Panc1 (cell line): ENCODE measurements around the gene CROCC2. TPM values are rescaled to one million over a fixed set of nuclear protein-coding genes. Genes with fewer than 3 reads are reported as not detected.

Experiments used
- ATAC-seq: fragments of 200-7000 bp; cut with Tn5 transposase; 2 replicates; pipeline ENCODE4 v1.9.1; 2020; ENCODE audit warnings: mild to moderate bottlenecking, moderate library complexity
- BruUV-seq: library from RNA; stranded (reverse); fragments of 400-500 nt; replicated peaks from 2 replicates; lab custom pipeline; 2021; lab: Mats Ljungman, UMichigan
- CTCF ChIA-PET: fragments of 300-600 bp; sonication (Branson Sonifier 250); formaldehyde crosslinking; loops from one replicate; lab custom pipeline; 2022; ENCODE audit warnings: antibody characterized with exemption; lab: Charles Lee
- POLR2A ChIA-PET: fragments of 300-600 bp; sonication (Branson Sonifier 250); formaldehyde crosslinking; loops from one replicate; lab custom pipeline; 2022; ENCODE audit warnings: antibody characterized with exemption; lab: Charles Lee
- DNase-seq: peaks from one replicate; pipeline ENCODE4 v3.0.0-alpha.2; 2010; ENCODE audit warnings: low read depth, low spot score
- H3K27ac ChIP-seq: 2 replicates; pipeline ENCODE4 v1.5.1; 2011; ENCODE audit warnings: mild to moderate bottlenecking, low read length, inconsistent platforms
- H3K27me3 ChIP-seq: fragments of 200-500 bp; sonication (Bioruptor generic); 2 replicates; pipeline ENCODE4 v1.6.0; 2014; ENCODE audit warnings: low read length, inconsistent platforms; ENCODE audit not compliant: control insufficient read depth, insufficient read depth
- H3K36me3 ChIP-seq: fragments of 200-500 bp; sonication (Bioruptor generic); 2 replicates; pipeline ENCODE4 v1.5.1; 2014; ENCODE audit warnings: inconsistent platforms, mild to moderate bottlenecking, low read length, moderate library complexity; ENCODE audit not compliant: control insufficient read depth, insufficient read depth
- H3K4me1 ChIP-seq: 2 replicates; pipeline ENCODE4 v1.5.1; 2011; ENCODE audit warnings: inconsistent platforms, mild to moderate bottlenecking, low read length, moderate library complexity; ENCODE audit not compliant: control insufficient read depth, insufficient read depth
- H3K4me3 ChIP-seq, 2 experiments: 2 replicates each; pipeline ENCODE4 v1.5.1; 2011 to 2012; ENCODE audit warnings: low read depth in 2 of 2, low read length in 2 of 2, mild to moderate bottlenecking in 2 of 2, inconsistent platforms in 1 of 2, moderate library complexity in 1 of 2
- H3K9me3 ChIP-seq: fragments of 200-500 bp; sonication (Bioruptor generic); 2 replicates; pipeline ENCODE4 v1.5.1; 2014; ENCODE audit warnings: low read depth, mild to moderate bottlenecking, inconsistent platforms, low read length, moderate library complexity; ENCODE audit not compliant: control insufficient read depth, insufficient read depth
- POLR2AphosphoS5 ChIP-seq: IDR thresholded peaks from 2 replicates; pipeline ENCODE4 v1.6.1; 2012; ENCODE audit warnings: mild to moderate bottlenecking, low read depth, low read length, moderate library complexity
- SIN3A ChIP-seq: IDR thresholded peaks from 2 replicates; pipeline ENCODE4 v1.6.1; 2012; ENCODE audit warnings: low read depth, mild to moderate bottlenecking, low read length, moderate library complexity, borderline replicate concordance; ENCODE audit not compliant: insufficient read depth
- TCF7L2 ChIP-seq: IDR thresholded peaks from 2 replicates; pipeline ENCODE4 v1.6.1; 2011; ENCODE audit warnings: mild to moderate bottlenecking, low read depth, low read length, inconsistent platforms
- in situ Hi-C: cut with HindIII; loops from 2 replicates; pipeline ENCODE4 v1.10.0; 2016; ENCODE audit warnings: low sequenced_read_pairs, low pct_unique_long_range_greater_than_20kb
- intact Hi-C: fragments of 100-400 bp; cut with micrococcal nuclease; formaldehyde crosslinking; loops from one replicate; pipeline ENCODE4 v1.10.0; 2022; ENCODE audit not compliant: unreplicated experiment
- total RNA-seq: library from RNA; stranded (reverse); gene quantifications from one replicate; pipeline ENCODE4 v1.2.1, GENCODE V29; 2021; ENCODE audit not compliant: unreplicated experiment
- TF ChIP-seq, protein P1 (sequence below): fragments of 450-650 bp; IDR thresholded peaks from 2 replicates; pipeline ENCODE4 v1.5.1; 2017; ENCODE audit warnings: mild to moderate bottlenecking
- TF ChIP-seq, protein P2 (sequence below), 2 experiments: IDR thresholded peaks; 2 replicates each; pipeline ENCODE4 v1.6.1; 2011 to 2012; ENCODE audit warnings: low read depth in 2 of 2, control low read depth in 1 of 2, low read length in 1 of 2, mild to moderate bottlenecking in 1 of 2, moderate library complexity in 1 of 2; ENCODE audit not compliant: insufficient read depth in 1 of 2

CROCC2 gene
- total RNA-seq, 1 experiment from 2014 or later, result 0.23 TPM

- ChIA-PET POLR2A (no interaction called here), CTCF (no interaction called here)
- DNase-seq, result no peak
Measured at GRCh38 chr2:240895656-240896388, 10.3 kb upstream of the CROCC2 start, which contains the start of gene MAB21L4. MAB21L4 (minus strand) TSS chr2:240896156; CDS start chr2:240895997, 159 bp downstream.

DNA sequence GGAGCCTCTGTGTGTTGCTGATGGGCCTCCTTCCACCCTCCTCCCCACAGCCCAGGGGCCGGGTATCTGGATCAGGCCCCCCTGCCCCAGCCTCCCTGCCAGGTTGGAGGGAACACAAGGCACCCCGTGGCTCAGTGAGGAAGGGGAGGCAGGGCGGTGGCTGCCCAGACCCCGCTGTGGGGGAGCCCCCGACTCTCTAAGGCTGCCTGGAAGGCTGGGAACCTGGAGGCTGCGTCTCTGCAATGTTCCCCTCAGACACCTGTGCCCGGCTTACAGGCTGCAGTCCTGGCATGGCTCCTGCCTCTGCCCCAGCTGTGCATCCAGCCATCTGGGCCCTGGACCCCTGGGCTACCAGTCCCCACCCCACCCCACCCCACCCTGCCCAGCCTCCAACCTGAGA, 9.7 kb upstream of the CROCC2 start:
- no peak overlapping the region for H3K27ac ChIP-seq
- intact Hi-C loops (no loop called here), in situ Hi-C loops (no loop called here)
- CTCF ChIA-PET, result no interaction called here
- H3K36me3 ChIP-seq, result no peaks in the 10 kb centered on the region
- H3K9me3 ChIP-seq, result no peaks in the 10 kb centered on the region
- 0 out of 2 replicates have a peak, but pooled peaks have one; percentile 4 for ATAC-seq
- DNase-seq, result no peak
- POLR2A ChIA-PET, result no interaction called here
- peaks cover 6% of the 10 kb centered on the region for H3K4me1 ChIP-seq
- H3K4me3 ChIP-seq, result no peak overlapping the region
- H3K27me3 ChIP-seq, result no peaks in the 10 kb centered on the region
- no TSS peak for BruUV-seq
- TF ChIP-seq SIN3A (no peak), TCF7L2 (no peak), POLR2AphosphoS5 (no peak)
- TF ChIP-seq, protein P1, sequence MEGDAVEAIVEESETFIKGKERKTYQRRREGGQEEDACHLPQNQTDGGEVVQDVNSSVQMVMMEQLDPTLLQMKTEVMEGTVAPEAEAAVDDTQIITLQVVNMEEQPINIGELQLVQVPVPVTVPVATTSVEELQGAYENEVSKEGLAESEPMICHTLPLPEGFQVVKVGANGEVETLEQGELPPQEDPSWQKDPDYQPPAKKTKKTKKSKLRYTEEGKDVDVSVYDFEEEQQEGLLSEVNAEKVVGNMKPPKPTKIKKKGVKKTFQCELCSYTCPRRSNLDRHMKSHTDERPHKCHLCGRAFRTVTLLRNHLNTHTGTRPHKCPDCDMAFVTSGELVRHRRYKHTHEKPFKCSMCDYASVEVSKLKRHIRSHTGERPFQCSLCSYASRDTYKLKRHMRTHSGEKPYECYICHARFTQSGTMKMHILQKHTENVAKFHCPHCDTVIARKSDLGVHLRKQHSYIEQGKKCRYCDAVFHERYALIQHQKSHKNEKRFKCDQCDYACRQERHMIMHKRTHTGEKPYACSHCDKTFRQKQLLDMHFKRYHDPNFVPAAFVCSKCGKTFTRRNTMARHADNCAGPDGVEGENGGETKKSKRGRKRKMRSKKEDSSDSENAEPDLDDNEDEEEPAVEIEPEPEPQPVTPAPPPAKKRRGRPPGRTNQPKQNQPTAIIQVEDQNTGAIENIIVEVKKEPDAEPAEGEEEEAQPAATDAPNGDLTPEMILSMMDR, result no peak
- TF ChIP-seq, protein P2, sequence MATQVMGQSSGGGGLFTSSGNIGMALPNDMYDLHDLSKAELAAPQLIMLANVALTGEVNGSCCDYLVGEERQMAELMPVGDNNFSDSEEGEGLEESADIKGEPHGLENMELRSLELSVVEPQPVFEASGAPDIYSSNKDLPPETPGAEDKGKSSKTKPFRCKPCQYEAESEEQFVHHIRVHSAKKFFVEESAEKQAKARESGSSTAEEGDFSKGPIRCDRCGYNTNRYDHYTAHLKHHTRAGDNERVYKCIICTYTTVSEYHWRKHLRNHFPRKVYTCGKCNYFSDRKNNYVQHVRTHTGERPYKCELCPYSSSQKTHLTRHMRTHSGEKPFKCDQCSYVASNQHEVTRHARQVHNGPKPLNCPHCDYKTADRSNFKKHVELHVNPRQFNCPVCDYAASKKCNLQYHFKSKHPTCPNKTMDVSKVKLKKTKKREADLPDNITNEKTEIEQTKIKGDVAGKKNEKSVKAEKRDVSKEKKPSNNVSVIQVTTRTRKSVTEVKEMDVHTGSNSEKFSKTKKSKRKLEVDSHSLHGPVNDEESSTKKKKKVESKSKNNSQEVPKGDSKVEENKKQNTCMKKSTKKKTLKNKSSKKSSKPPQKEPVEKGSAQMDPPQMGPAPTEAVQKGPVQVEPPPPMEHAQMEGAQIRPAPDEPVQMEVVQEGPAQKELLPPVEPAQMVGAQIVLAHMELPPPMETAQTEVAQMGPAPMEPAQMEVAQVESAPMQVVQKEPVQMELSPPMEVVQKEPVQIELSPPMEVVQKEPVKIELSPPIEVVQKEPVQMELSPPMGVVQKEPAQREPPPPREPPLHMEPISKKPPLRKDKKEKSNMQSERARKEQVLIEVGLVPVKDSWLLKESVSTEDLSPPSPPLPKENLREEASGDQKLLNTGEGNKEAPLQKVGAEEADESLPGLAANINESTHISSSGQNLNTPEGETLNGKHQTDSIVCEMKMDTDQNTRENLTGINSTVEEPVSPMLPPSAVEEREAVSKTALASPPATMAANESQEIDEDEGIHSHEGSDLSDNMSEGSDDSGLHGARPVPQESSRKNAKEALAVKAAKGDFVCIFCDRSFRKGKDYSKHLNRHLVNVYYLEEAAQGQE (IDR thresholded peaks at IDR 0.05; ENCODE audit: insufficient read depth in 1 of 2, low read depth in 2 of 2, low read length in 1 of 2), result no peak

More at GRCh38 chr2:240895656-240896388, 10.3 kb upstream of the CROCC2 start, which contains the start of gene MAB21L4:
- peak; percentile 9; the same call in 1 of the 2 replicates for ATAC-seq
- Histone ChIP-seq H3K9me3 (no peaks in the 10 kb centered on the region), H3K4me3 (no peak within 1 kb of the TSS), H3K27me3 (no peaks in the 10 kb centered on the region), H3K36me3 (no peaks in the 10 kb centered on the region), H3K27ac (no peak within 1 kb of the TSS), H3K4me1 (peaks cover 6% of the 10 kb centered on the region)
- BruUV-seq, result no TSS peak
- TF ChIP-seq TCF7L2 (peak; percentile 64), SIN3A (no peak), POLR2AphosphoS5 (no peak)
- TF ChIP-seq, protein P1, result no peak
- in situ Hi-C loops (no loop called here), intact Hi-C loops (no loop called here)
